ENCODE results near the gene STRAP. TPM values are rescaled to one million over a fixed set of nuclear protein-coding genes. Genes with fewer than 3 reads are reported as not detected.
"Not testable (repeated sequence)": the region's sequence is repeated elsewhere in the genome, so short reads cannot be mapped to it uniquely, and the experiment has no call there.

The STRAP gene
- total and polyA plus RNA-seq, 8 donors: 84.2 to 147 (median 133) TPM

DNA sequence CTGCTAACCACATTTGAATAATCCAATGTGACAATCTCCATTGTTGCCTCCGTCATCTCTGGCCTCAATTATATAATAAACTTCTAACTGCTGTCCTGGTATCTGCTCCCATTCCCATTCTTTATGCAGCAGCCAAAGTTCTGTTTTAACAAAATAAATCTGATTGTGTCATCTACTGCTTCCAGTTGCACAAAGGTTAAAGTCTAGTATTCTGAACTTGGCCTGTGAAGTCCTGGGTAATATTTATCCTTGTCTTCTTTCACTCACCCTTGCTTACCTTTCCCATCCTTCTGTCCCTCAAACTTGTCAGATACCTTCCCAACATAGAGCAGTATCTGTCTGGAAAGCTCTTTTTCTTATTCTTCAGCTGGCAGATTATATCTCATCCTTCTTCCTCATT lies 19.3 kb upstream of the STRAP start:
- Histone ChIP-seq H3K27me3 (no peaks in the 10 kb centered on the region), H3K4me3 (no peak overlapping the region)
- intact Hi-C loops (cut with DNase I): no loop called here

DNA sequence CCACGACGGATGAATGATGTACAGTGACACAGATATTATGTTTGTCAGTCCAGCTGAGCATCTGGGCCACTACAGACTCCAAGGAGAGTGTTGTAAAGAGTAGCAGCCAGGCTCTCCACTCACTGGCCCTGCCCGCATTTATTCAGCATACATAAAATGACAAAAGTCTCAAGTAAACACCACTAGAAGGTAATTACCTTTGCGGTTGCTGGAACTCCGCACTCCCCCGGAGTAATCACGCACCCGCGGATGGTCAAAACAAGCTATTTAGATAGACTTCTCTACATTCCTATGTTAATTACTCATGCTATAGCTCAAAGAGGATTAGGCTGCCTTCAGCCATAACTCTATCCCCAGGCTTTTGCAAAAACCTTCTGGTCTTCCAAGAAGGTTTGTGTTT lies 18.8 kb upstream of the STRAP start:
- intact Hi-C loops (cut with DNase I): no loop called here
- DNase-seq: peak in 1 of 4 donors; percentile 32
- TF ChIP-seq, protein P1, sequence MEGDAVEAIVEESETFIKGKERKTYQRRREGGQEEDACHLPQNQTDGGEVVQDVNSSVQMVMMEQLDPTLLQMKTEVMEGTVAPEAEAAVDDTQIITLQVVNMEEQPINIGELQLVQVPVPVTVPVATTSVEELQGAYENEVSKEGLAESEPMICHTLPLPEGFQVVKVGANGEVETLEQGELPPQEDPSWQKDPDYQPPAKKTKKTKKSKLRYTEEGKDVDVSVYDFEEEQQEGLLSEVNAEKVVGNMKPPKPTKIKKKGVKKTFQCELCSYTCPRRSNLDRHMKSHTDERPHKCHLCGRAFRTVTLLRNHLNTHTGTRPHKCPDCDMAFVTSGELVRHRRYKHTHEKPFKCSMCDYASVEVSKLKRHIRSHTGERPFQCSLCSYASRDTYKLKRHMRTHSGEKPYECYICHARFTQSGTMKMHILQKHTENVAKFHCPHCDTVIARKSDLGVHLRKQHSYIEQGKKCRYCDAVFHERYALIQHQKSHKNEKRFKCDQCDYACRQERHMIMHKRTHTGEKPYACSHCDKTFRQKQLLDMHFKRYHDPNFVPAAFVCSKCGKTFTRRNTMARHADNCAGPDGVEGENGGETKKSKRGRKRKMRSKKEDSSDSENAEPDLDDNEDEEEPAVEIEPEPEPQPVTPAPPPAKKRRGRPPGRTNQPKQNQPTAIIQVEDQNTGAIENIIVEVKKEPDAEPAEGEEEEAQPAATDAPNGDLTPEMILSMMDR (IDR thresholded peaks at IDR 0.05): no peak
- no peak for ATAC-seq
- H3K4me3 ChIP-seq: no peak overlapping the region
- H3K4me1 ChIP-seq: peaks cover 0 to 8% of the 10 kb centered on the region in 2 donors
- no peak overlapping the region for H3K27ac ChIP-seq
- H3K36me3 ChIP-seq: no peaks in the 10 kb centered on the region
- H3K9me3 ChIP-seq: no peaks in the 10 kb centered on the region
- H3K27me3 ChIP-seq: no peaks in the 10 kb centered on the region

More for the DNA sequence above, 19.3 kb upstream of the STRAP start:
- H3K27ac ChIP-seq: no peak overlapping the region
- DNase-seq (no peak), ATAC-seq (no peak)
- H3K9me3 ChIP-seq: no peaks in the 10 kb centered on the region
- H3K36me3 ChIP-seq: no peaks in the 10 kb centered on the region
- H3K4me1 ChIP-seq: peaks cover 0 to 8% of the 10 kb centered on the region in 2 donors
- TF ChIP-seq, protein P1 (IDR thresholded peaks at IDR 0.05): no peak

DNA sequence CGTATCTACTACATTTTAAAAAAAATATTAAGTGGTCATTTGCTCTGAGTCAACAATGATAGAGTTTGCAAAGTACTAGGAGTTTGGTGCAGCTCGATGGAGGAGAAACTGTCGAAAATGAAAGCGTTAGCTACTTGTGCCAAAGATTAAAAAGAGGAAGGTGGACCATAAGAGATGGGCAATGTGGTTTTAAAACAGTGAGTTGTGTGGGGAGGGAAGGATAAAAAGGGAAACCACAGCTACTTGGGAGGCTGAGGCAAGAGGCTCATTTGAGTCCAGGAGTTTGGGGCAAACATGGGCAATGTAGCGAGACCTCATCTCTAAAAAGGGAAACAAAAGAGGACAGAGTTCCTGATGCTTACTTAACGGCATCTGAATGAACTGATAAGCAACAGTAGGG lies 18.2 kb upstream of the STRAP start:
- peak; percentile 22 for ATAC-seq
- intact Hi-C loops (cut with DNase I): no loop called here

DNA sequence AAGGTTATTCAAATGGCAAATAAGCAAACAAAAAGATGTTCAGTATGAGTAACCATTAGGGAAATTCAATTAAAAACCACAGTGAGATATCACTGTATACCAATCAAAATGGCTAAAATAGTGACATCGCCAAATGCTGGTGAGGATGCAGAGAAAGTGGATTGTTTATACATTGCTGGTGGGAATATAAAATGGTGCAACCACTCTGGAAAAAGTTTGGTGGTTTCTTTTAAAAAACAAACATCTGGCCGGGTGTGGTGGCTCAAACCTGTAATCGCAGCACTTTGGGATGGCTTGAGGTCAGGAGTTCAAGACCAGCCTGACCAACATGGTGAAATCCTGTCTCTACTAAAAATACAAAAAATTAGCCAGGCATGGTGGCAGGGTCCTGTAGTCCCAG lies 14.0 kb upstream of the STRAP start:
- no peak for DNase-seq
- no peaks in the 10 kb centered on the region for H3K36me3 ChIP-seq
- no peaks in the 10 kb centered on the region for H3K27me3 ChIP-seq
- no peaks in the 10 kb centered on the region for H3K9me3 ChIP-seq
- TF ChIP-seq, protein P1 (IDR thresholded peaks at IDR 0.05): no peak
- no peak for ATAC-seq
- intact Hi-C loops (cut with DNase I): no loop called here
- no peak overlapping the region for H3K4me3 ChIP-seq
- H3K27ac ChIP-seq: no peak overlapping the region
- H3K4me1 ChIP-seq: peaks cover 0 to 8% of the 10 kb centered on the region in 2 donors

More for the DNA sequence above, 18.2 kb upstream of the STRAP start:
- no peak for DNase-seq
- Histone ChIP-seq H3K36me3 (no peaks in the 10 kb centered on the region), H3K4me3 (no peak overlapping the region), H3K27ac (no peak overlapping the region), H3K27me3 (no peaks in the 10 kb centered on the region), H3K4me1 (peaks cover 0 to 8% of the 10 kb centered on the region in 2 donors), H3K9me3 (no peaks in the 10 kb centered on the region)
- TF ChIP-seq, protein P1 (IDR thresholded peaks at IDR 0.05): no peak

DNA sequence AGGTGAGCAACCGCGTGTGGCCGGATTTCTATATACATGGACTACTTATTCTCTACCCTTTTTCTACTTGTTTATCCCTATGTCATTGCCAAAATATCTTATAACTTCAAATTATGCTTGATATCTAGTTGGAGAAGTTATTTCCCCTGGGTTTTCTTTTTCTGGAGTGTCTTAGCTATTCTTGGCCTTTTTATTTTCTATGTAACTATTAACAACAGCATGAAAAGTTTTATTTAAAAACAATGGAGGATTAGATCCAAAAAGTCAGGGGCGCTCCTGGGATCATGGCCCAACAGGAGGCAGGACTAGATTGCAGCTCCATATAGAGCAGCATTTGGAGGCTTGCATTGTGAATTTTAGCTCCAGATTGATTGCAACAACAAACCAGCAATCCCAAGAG lies 8.6 kb upstream of the STRAP start:
- DNase-seq (no peak), ATAC-seq (no peak)
- TF ChIP-seq, protein P1 (IDR thresholded peaks at IDR 0.05): no peak
- Histone ChIP-seq H3K27ac (no peak overlapping the region), H3K4me1 (no peaks in the 10 kb centered on the region), H3K4me3 (no peak overlapping the region), H3K36me3 (no peaks in the 10 kb centered on the region), H3K27me3 (no peaks in the 10 kb centered on the region), H3K9me3 (no peaks in the 10 kb centered on the region)
- intact Hi-C loops (cut with DNase I): no loop called here

DNA sequence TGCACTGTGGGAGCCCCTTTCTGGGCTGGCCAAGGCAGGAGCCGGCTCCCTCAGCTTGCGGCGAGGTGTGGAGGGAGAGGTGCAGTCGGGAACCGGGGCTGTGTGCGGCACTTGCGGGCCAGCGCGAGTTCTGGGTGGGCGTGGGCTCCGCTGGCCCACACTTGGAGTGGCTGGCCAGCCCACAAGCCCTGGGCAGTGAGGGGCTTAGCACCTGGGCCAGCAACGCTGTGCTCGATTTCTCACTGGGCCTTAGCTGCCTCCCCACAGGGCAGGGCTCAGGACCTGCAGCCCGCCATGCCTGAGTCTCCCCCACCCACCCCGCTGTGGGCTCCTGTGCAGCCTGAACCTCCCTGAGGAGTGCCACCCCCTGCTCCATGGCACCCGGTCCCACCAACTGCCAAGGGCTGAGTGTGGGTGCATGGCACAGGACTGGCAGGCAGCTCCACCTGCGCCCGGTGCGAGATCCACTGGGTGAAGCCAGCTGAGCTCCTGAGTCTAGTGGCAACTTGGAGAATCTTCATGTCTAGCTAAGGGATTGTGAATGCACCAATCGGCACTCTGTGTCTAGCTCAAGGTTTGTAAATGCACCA lies 7.5 kb upstream of the STRAP start:
- ATAC-seq; intact Hi-C loops (cut with DNase I): not testable (repeated sequence)
- DNase-seq: peak in 1 of 4 donors; percentile 51

More for the DNA sequence above, 7.5 kb upstream of the STRAP start:
- H3K36me3 ChIP-seq, H3K9me3 ChIP-seq, H3K4me3 ChIP-seq, H3K27me3 ChIP-seq, H3K4me1 ChIP-seq, H3K27ac ChIP-seq: not testable (repeated sequence)

Measured in left lung (tissue), 10 donors.